Adrenal gland (tissue), 12 donors: Measurements from ENCODE around the gene FAM163B. TPM values are rescaled to one million over a fixed set of nuclear protein-coding genes. Genes with fewer than 3 reads are reported as not detected.

Experiments used
- DNase-seq, 7 donors: peaks; one replicate each; pipeline ENCODE4 v3.0.0-alpha.2; 2019 to 2020
- H3K27ac ChIP-seq, 5 donors: fragments of 200-600 bp; sonication (generic) in 4 of 5; 1 replicate in 3 of 5; 2 replicates in 2 of 5; pipeline versions ENCODE4 v1.5.1 to v1.8.0; 2016 to 2020; ENCODE audit warnings: mild to moderate bottlenecking in 1 of 5
- H3K27me3 ChIP-seq: fragments of 200-600 bp; 2 replicates; pipeline ENCODE4 v1.8.0; 2021
- H3K36me3 ChIP-seq, 2 donors: fragments of 200-600 bp; replicated peaks in 1 of 2; 1 replicate in 1 of 2; 2 replicates in 1 of 2; pipeline versions ENCODE4 v1.5.1 to v1.8.0; 2018 to 2022
- H3K4me1 ChIP-seq, 2 donors: fragments of 200-600 bp; replicated peaks in 1 of 2; 1 replicate in 1 of 2; 2 replicates in 1 of 2; pipeline versions ENCODE4 v1.5.1 to v1.8.0; 2018 to 2021
- H3K4me3 ChIP-seq, 4 donors: fragments of 200-600 bp; sonication (generic) in 3 of 4; one replicate each; pipeline ENCODE4 v1.5.1; 2016 to 2018
- H3K9me3 ChIP-seq, 3 donors: fragments of 200-600 bp; sonication (generic) in 1 of 3; replicated peaks in 1 of 3; 1 replicate in 2 of 3; 2 replicates in 1 of 3; pipeline versions ENCODE4 v1.5.1 to v1.8.0; 2016 to 2021
- POLR2A ChIP-seq, 2 donors: fragments of 450-650 bp; IDR thresholded peaks; one replicate each; pipeline ENCODE4 v1.6.1; 2017; ENCODE audit warnings: antibody characterized with exemption in 2 of 2, mild to moderate bottlenecking in 2 of 2, moderate library complexity in 1 of 2
- WGBS, 4 donors: extraction: QIAGEN DNeasy Blood & Tissue Kit in 2 of 4; methylation state at CpG; one replicate each; pipeline versions ENCODE4 v1.1.5 to v1.1.7; 2013 to 2017; 5-methylcytosine and 5-hydroxymethylcytosine counted together
- intact Hi-C, 2 donors: fragments of 100-400 bp; cut with DNase I; formaldehyde crosslinking; loops; one replicate each; pipeline versions ENCODE4 v1.14.1 to v1.15.0; 2022 to 2023
- polyA plus RNA-seq, 3 donors: library from polyadenylated mRNA; stranded (reverse); fragments of 200-250 nt in 2 of 3; fragments of 350-450 nt in 1 of 3; fragmentation: Illumina TruSeq in 1 of 3; extraction: RNeasy Lipid Tissue Mini Kit (QIAGEN cat#74804) in 1 of 3; gene quantifications; one replicate each; pipeline ENCODE4 v1.2.3, GENCODE V29; 2013 to 2014
- total RNA-seq, 9 donors: library from RNA; depleted of rRNA in 4 of 9; stranded (reverse); fragments of >200 nt in 4 of 9; fragments of 120-200 nt in 1 of 9; fragmentation: NEBNext Ultra II Directional in 1 of 9; extraction: Animal tissue kit (Norgen Biotek cat#: 25700) in 1 of 9; gene quantifications; one replicate each; pipeline versions ENCODE4 v1.1.0 to v1.2.4, GENCODE V29; 2013 to 2023
- TF ChIP-seq, protein P1 (sequence below), 6 experiments: fragments of 450-650 bp in 4 of 6; fragments of 200-600 bp in 2 of 6; sonication (generic) in 1 of 6; IDR thresholded peaks; 1 replicate in 5 of 6; 2 replicates in 1 of 6; pipeline versions ENCODE4 v1.5.1 to v1.8.0; 2016 to 2021; ENCODE audit warnings: antibody characterized with exemption in 6 of 6, mild to moderate bottlenecking in 2 of 6, moderate library complexity in 1 of 6
- donor health status: healthy with polysubstance abuse.
- donor health status: Bipolar disorder and iron deficiency.
- donor health status: DM: yes; HTN: yes; CAD: no.
- donor health status: DM: no; HTN: no; CAD: no.
- donor health status: DM: no; HTN: no; CAD: no.
- donor health status: DM: yes; HTN: yes; CAD: no.

The FAM163B gene
- total and polyA plus RNA-seq, 12 donors, result 0.72 to 14.3 (median 2.5) TPM

GRCh38 chr9:133618726-133619125 is 9.5 kb upstream of the FAM163B start:
- 74 to 85% (median 77%) methylated on average over 10 of the region's 10 CpGs for WGBS, 4 donors
- Histone ChIP-seq H3K36me3 (no peaks in the 10 kb centered on the region), H3K9me3 (no peaks in the 10 kb centered on the region), H3K27me3 (peaks cover 8% of the 10 kb centered on the region), H3K27ac (no peak overlapping the region), H3K4me3 (no peak overlapping the region), H3K4me1 (peaks cover 0 to 5% of the 10 kb centered on the region in 2 donors)
- TF ChIP-seq, protein P1, sequence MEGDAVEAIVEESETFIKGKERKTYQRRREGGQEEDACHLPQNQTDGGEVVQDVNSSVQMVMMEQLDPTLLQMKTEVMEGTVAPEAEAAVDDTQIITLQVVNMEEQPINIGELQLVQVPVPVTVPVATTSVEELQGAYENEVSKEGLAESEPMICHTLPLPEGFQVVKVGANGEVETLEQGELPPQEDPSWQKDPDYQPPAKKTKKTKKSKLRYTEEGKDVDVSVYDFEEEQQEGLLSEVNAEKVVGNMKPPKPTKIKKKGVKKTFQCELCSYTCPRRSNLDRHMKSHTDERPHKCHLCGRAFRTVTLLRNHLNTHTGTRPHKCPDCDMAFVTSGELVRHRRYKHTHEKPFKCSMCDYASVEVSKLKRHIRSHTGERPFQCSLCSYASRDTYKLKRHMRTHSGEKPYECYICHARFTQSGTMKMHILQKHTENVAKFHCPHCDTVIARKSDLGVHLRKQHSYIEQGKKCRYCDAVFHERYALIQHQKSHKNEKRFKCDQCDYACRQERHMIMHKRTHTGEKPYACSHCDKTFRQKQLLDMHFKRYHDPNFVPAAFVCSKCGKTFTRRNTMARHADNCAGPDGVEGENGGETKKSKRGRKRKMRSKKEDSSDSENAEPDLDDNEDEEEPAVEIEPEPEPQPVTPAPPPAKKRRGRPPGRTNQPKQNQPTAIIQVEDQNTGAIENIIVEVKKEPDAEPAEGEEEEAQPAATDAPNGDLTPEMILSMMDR (IDR thresholded peaks at IDR 0.05), result no peak
- no peak for TF ChIP-seq POLR2A (IDR thresholded peaks at IDR 0.05)
- DNase-seq, result no peak
- intact Hi-C loops, result no loop called here

GRCh38 chr9:133616643-133617405 is 7.6 kb upstream of the FAM163B start:
- Histone ChIP-seq H3K4me3 (no peak overlapping the region), H3K27me3 (peaks cover 15% of the 10 kb centered on the region), H3K27ac (no peak overlapping the region), H3K4me1 (peaks cover 0 to 5% of the 10 kb centered on the region in 2 donors), H3K36me3 (no peaks in the 10 kb centered on the region), H3K9me3 (no peaks in the 10 kb centered on the region)
- DNase-seq, result no peak
- TF ChIP-seq, protein P1 (IDR thresholded peaks at IDR 0.05), result no peak
- no peak for TF ChIP-seq POLR2A (IDR thresholded peaks at IDR 0.05)
- 72 to 100% (median 77%) methylated on average over 1 to 13 of the region's 13 CpGs for WGBS, 4 donors
- intact Hi-C loops, result no loop called here

- H3K4me3 ChIP-seq, result no peak overlapping the region
- H3K27me3 ChIP-seq, result peaks cover 16% of the 10 kb centered on the region
- no peaks in the 10 kb centered on the region for H3K36me3 ChIP-seq
- WGBS, 4 donors, result 66 to 78% (median 73%) methylated on average over 9 to 13 of the region's 13 CpGs
- intact Hi-C loops, result no loop called here
- TF ChIP-seq, protein P1 (IDR thresholded peaks at IDR 0.05), result no peak
- TF ChIP-seq POLR2A (IDR thresholded peaks at IDR 0.05), result no peak
- H3K27ac ChIP-seq, result no peak overlapping the region
- no peaks in the 10 kb centered on the region for H3K9me3 ChIP-seq
- peaks cover 0 to 5% of the 10 kb centered on the region in 2 donors for H3K4me1 ChIP-seq
- DNase-seq, result no peak
Measured at GRCh38 chr9:133615606-133616188, 6.5 kb upstream of the FAM163B start.

GRCh38 chr9:133615186-133615585 is 6.0 kb upstream of the FAM163B start:
- 23 to 48% (median 39%) methylated on average over 7 to 16 of the region's 16 CpGs for WGBS, 4 donors
- Histone ChIP-seq H3K9me3 (no peaks in the 10 kb centered on the region), H3K4me1 (peaks cover 0 to 5% of the 10 kb centered on the region in 2 donors), H3K36me3 (no peaks in the 10 kb centered on the region), H3K4me3 (no peak overlapping the region), H3K27ac (no peak overlapping the region), H3K27me3 (peaks cover 18% of the 10 kb centered on the region)
- no peak for TF ChIP-seq POLR2A (IDR thresholded peaks at IDR 0.05)
- TF ChIP-seq, protein P1 (IDR thresholded peaks at IDR 0.05), result no peak
- intact Hi-C loops, result no loop called here
- no peak for DNase-seq
